ENCODE data around the gene RC3H1. TPM values are rescaled to one million over a fixed set of nuclear protein-coding genes. Genes with fewer than 3 reads are reported as not detected.

The RC3H1 gene
- total and polyA plus RNA-seq, 2 of the 8 experiments (the other 6 are each of a cell fraction or from before 2014, with no cell fraction given), result 7.4 to 32.2 TPM

DNA sequence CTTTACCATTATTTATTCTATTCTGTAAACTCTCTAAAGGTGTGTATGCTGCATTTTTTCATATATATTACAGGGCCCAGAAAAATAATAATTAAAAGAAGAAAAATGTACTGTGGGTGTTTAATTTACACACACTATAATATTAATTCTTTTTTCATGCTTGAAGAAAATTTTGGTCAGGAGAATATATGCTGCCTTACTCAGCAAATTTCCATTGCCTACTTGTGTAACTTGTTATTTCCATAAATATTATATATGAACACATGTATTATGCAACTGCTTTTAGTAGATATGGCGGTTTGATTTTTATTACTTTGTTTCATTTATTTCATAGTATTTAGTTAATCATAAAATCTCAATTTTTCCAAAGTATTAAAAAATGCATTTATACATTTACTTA, 58.7 kb downstream of the RC3H1 start:
- Histone ChIP-seq H3K23ac (ENCODE audit: insufficient read length) (no peak overlapping the region), H4K91ac (replicated peaks; ENCODE audit: insufficient read length, low read length) (no peak overlapping the region), H3K9ac (replicated peaks in 1 of 4; ENCODE audit: extremely low read depth in 1 of 4, low read depth in 3 of 4, low read length in 3 of 4) (no peak overlapping the region), H3K56ac (replicated peaks; ENCODE audit: insufficient read length, low read depth, low read length) (no peak overlapping the region), H3K4me1 (replicated peaks in 1 of 4; ENCODE audit: control insufficient read depth in 3 of 4, insufficient read depth in 4 of 4, low read length in 3 of 4) (no peaks in the 10 kb centered on the region), H3K9me3 (ENCODE audit: insufficient read depth in 2 of 2, low read depth in 1 of 2, low read length in 1 of 2) (0 out of 4 replicates have a peak, but pooled peaks cover 0 to 2% of the 10 kb centered on the region in 2 experiments), H2BK12ac (ENCODE audit: low read depth, low read length) (no peak overlapping the region), H3K79me2 (ENCODE audit: control insufficient read depth in 1 of 2, insufficient read depth in 2 of 2, low read length in 2 of 2) (no peaks in the 10 kb centered on the region), H2BK5ac (ENCODE audit: low read depth, low read length) (no peak overlapping the region), H3K14ac (ENCODE audit: insufficient read length) (no peak overlapping the region), H3K27me3 (replicated peaks in 1 of 4; ENCODE audit: control insufficient read depth in 3 of 4, extremely low read depth in 1 of 4, insufficient read depth in 3 of 4, low read length in 3 of 4) (no peaks in the 10 kb centered on the region), H2BK120ac (replicated peaks; ENCODE audit: low read depth, low read length) (no peak overlapping the region), H4K5ac (ENCODE audit: insufficient read length, low read depth, low read length) (no peak overlapping the region), H3K18ac (ENCODE audit: extremely low read depth, low read length) (no peak overlapping the region), H4K8ac (ENCODE audit: extremely low read depth, insufficient read depth, low read length) (no peak overlapping the region), H3K4ac (replicated peaks; ENCODE audit: insufficient read length, low read depth, low read length) (no peak overlapping the region), H2BK20ac (ENCODE audit: low read length) (no peak overlapping the region), H2AFZ (ENCODE audit: low read length) (no peak overlapping the region), H2BK15ac (ENCODE audit: low read length) (no peak overlapping the region), H2AK5ac (ENCODE audit: low read depth, low read length) (no peak overlapping the region), H3K4me3 (ENCODE audit: extremely low read depth in 1 of 4, insufficient read depth in 2 of 4, low read depth in 3 of 4, low read length in 4 of 4) (no peak overlapping the region), H3K27ac (ENCODE audit: low read depth, low read length) (no peak overlapping the region), H3K36me3 (ENCODE audit: control insufficient read depth in 2 of 4, insufficient read depth in 4 of 4, low read length in 3 of 4) (peaks cover 11 to 67% (median 29%) of the 10 kb centered on the region in 4 experiments; a peak in 7 of 8 replicates), H3K4me2 (ENCODE audit: insufficient read depth in 1 of 2, low read depth in 2 of 2, low read length in 2 of 2) (no peak overlapping the region), H4K20me1 (replicated peaks in 1 of 2; ENCODE audit: control insufficient read depth in 1 of 2, insufficient read depth in 2 of 2, low read length in 2 of 2) (peaks cover 0 to 1% of the 10 kb centered on the region in 2 experiments), H3K23me2 (ENCODE audit: low read depth, low read length) (no peaks in the 10 kb centered on the region), H3K79me1 (ENCODE audit: low read depth, low read length) (no peaks in the 10 kb centered on the region)
- 100% methylated on average over 1 of the region's 1 CpG; no CpG with 5 or more reads in 1 of the 2 experiments for WGBS, 2 experiments (ENCODE audit: extremely low coverage in 1 of 2, insufficient coverage in 1 of 2, insufficient read length in 1 of 2, insufficient replicate concordance in 2 of 2, low coverage in 1 of 2, low lambda C conversion rate in 2 of 2, missing lambda C conversion rate in 1 of 2)
- no peak for TF ChIP-seq HDAC6 (IDR thresholded peaks at IDR 0.05; ENCODE audit: low read depth, low read length)
- TF ChIP-seq ZNF274 (IDR thresholded peaks at IDR 0.05; ENCODE audit: borderline replicate concordance, extremely low read depth, low read length), result no peak
- no peak for TF ChIP-seq POLR2A (IDR thresholded peaks at IDR 0.05; ENCODE audit: control extremely low read depth in 1 of 2, low read depth in 2 of 2, low read length in 2 of 2)
- no peak for TF ChIP-seq NANOG (IDR thresholded peaks at IDR 0.05; ENCODE audit: insufficient read depth, low read depth, low read length, poor library complexity, severe bottlenecking)
- TF ChIP-seq NRF1 (IDR thresholded peaks at IDR 0.05; ENCODE audit: low read depth, low read length), result no peak
- no peak for TF ChIP-seq RFX5 (IDR thresholded peaks at IDR 0.05; ENCODE audit: borderline replicate concordance, low read depth, low read length)
- no peak for TF ChIP-seq SAP30 (IDR thresholded peaks at IDR 0.05; ENCODE audit: insufficient read depth, insufficient replicate concordance, low read length)
- TF ChIP-seq SIN3A (conservative IDR thresholded peaks at IDR 0.05 in 1 of 2, IDR thresholded peaks at IDR 0.05 in 1 of 2; ENCODE audit: low read depth in 1 of 2, low read length in 2 of 2), result no peak
- no peak for TF ChIP-seq RNF2 (IDR thresholded peaks at IDR 0.05; ENCODE audit: borderline replicate concordance, low read depth, low read length, missing control alignments, poor library complexity, severe bottlenecking)
- no peak for TF ChIP-seq CBX5 (IDR thresholded peaks at IDR 0.05; ENCODE audit: low read depth, low read length)
- no peak for TF ChIP-seq JUN (IDR thresholded peaks at IDR 0.05; ENCODE audit: low read depth, low read length)
- ChIA-PET POLR2A (ENCODE audit: partially characterized antibody) (interaction anchor here (3.6 kb wide), 1 partner anchor 95 kb away, joined by 10 read pairs; the partner anchor contains the start of genes GAS5 and ZBTB37), CTCF (ENCODE audit: partially characterized antibody) (no interaction called here)
- DNase-seq (ENCODE audit: low read depth in 1 of 2, low spot score in 2 of 2) (no peak), FAIRE-seq (no peak)

Data from H1 (cell line).